T-helper 17 cell (primary cell): ENCODE data around the gene EPN1. TPM values are rescaled to one million over a fixed set of nuclear protein-coding genes. Genes with fewer than 3 reads are reported as not detected.

Source experiments
- ATAC-seq: fragments of 150-1000 bp; cut with Tn5 transposase; 2 replicates; pipeline ENCODE4 v1.10.0; 2021; ENCODE audit warnings: mild to moderate bottlenecking, moderate library complexity
- DNase-seq, 3 donors: peaks; one replicate each; pipeline versions ENCODE4 v3.0.0 to v3.0.0-alpha.2; 2020 to 2021
- H3K9me3 ChIP-seq: one replicate; pipeline ENCODE4 v1.7.0; 2013; ENCODE audit warnings: low read length, mild to moderate bottlenecking; ENCODE audit not compliant: control insufficient read depth, poor library complexity, severe bottlenecking
- H3K27ac Mint-ChIP-seq: one replicate; pipeline ENCODE4 v1.8.0; 2022; ENCODE audit warnings: mild to moderate bottlenecking, moderate library complexity, mixed read lengths
- H3K27me3 Mint-ChIP-seq: one replicate; pipeline ENCODE4 v1.8.0; 2022; ENCODE audit warnings: mixed read lengths
- H3K36me3 Mint-ChIP-seq: one replicate; pipeline ENCODE4 v1.8.0; 2022; ENCODE audit warnings: low read depth, mixed read lengths
- H3K4me1 Mint-ChIP-seq: one replicate; pipeline ENCODE4 v1.8.0; 2022; ENCODE audit warnings: mild to moderate bottlenecking, mixed read lengths
- H3K4me3 Mint-ChIP-seq: one replicate; pipeline ENCODE4 v1.8.0; 2022; ENCODE audit warnings: mild to moderate bottlenecking, moderate library complexity, mixed read lengths
- total RNA-seq, 4 donors: library from RNA in 2 of 4; stranded (reverse) in 2 of 4; gene quantifications; one replicate each; pipeline ENCODE4 v1.2.3 and lab custom pipeline; 2022 to 2026

The EPN1 gene
- total RNA-seq, 2 donors from 2014 or later, result 42.5 to 44.1 TPM

DNA sequence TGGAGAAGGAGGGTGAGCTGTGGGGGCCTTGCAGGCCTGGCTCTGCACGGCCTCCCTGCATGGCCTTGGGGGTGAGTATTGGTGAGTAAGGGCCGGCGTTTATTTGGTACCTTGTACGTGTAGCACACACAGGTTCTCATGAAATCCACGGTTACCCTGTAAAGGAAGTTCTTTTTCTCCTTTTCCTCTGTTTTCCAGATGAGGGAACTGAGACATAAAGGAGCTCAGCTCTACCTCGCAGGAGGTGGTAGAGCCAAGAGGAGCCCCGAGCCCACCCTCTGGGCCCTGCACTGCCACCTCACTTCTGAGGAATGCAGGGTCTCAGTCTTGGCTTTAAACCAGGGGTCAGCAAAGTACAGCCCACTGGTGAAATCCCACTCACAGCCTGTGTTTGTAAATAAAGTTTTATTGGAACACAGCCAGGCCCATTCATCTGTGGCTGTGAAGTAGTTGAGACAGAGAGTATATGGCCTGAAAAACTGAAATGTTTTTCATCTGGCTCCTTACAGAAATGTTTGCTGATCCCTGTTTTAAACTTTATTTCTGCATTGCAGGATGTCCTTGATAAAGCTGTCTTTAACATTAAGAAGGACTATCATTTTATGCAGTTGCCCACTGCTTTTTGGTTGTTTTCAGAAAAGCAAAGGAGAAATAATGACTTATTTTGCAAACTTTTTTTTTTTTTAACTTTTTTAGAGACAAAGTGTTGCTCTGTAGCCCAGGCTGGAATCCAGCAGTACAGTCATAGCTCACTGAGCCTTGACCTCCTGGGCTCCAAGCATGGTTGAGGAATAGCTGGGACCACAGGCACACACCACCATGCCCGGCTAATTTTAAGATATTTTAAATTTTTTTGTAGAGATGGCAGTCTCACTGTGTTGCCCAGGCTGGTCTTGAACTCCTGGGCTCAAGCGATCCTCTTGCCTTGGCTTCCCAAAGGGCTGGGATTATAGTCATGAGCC, 6.4 kb downstream of the EPN1 start:
- no peak for ATAC-seq
- Mint-ChIP-seq H3K36me3 (peaks cover 4% of the 10 kb centered on the region), H3K27me3 (no peaks in the 10 kb centered on the region), H3K4me3 (no peak overlapping the region), H3K4me1 (peaks cover 31% of the 10 kb centered on the region), H3K27ac (no peak overlapping the region)
- DNase-seq, result no peak
- no peaks in the 10 kb centered on the region for H3K9me3 ChIP-seq

GRCh38 chr19:55683449-55684261, 8.6 kb downstream of the EPN1 start:
- peaks cover 18% of the 10 kb centered on the region for H3K4me1 Mint-ChIP-seq
- H3K27ac Mint-ChIP-seq, result peak overlapping the region; percentile 67
- DNase-seq (no peak), ATAC-seq (no peak)
- no peaks in the 10 kb centered on the region for H3K27me3 Mint-ChIP-seq
- H3K36me3 Mint-ChIP-seq, result peaks cover 2% of the 10 kb centered on the region
- H3K9me3 ChIP-seq, result no peaks in the 10 kb centered on the region
- no peak overlapping the region for H3K4me3 Mint-ChIP-seq

GRCh38 chr19:55684946-55685681, 10.1 kb downstream of the EPN1 start:
- no peaks in the 10 kb centered on the region for H3K27me3 Mint-ChIP-seq
- no peak overlapping the region for H3K4me3 Mint-ChIP-seq
- no peak overlapping the region for H3K27ac Mint-ChIP-seq
- ATAC-seq, result no peak
- peaks cover 12% of the 10 kb centered on the region for H3K4me1 Mint-ChIP-seq
- DNase-seq, result no peak
- H3K36me3 Mint-ChIP-seq, result peaks cover 3% of the 10 kb centered on the region
- H3K9me3 ChIP-seq, result no peaks in the 10 kb centered on the region

DNA sequence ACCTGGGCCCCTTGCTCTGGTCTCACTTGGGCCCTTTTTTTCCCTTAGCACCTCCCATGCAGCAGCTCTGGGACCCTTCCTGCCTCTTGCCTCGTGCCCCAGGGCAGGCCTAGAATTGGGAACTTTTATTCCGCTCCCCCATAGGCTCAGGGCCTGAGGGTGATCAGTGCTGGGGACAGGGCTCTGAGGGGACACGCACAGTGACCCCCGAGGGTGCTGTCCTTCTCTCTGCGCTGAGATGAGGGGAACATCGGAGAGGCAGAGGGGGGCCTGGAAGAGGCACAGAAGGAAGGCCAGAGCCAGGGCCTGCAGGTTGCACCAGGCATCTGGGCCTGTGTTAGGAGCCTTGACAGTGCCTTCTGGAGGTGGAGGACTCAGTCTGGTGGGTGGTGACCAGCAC, 10.8 kb downstream of the EPN1 start:
- Mint-ChIP-seq H3K36me3 (peaks cover 3% of the 10 kb centered on the region), H3K27me3 (no peaks in the 10 kb centered on the region), H3K4me3 (no peak overlapping the region), H3K4me1 (peaks cover 7% of the 10 kb centered on the region), H3K27ac (peak overlapping the region; percentile 6)
- DNase-seq (no peak), ATAC-seq (no peak)
- H3K9me3 ChIP-seq, result no peaks in the 10 kb centered on the region

DNA sequence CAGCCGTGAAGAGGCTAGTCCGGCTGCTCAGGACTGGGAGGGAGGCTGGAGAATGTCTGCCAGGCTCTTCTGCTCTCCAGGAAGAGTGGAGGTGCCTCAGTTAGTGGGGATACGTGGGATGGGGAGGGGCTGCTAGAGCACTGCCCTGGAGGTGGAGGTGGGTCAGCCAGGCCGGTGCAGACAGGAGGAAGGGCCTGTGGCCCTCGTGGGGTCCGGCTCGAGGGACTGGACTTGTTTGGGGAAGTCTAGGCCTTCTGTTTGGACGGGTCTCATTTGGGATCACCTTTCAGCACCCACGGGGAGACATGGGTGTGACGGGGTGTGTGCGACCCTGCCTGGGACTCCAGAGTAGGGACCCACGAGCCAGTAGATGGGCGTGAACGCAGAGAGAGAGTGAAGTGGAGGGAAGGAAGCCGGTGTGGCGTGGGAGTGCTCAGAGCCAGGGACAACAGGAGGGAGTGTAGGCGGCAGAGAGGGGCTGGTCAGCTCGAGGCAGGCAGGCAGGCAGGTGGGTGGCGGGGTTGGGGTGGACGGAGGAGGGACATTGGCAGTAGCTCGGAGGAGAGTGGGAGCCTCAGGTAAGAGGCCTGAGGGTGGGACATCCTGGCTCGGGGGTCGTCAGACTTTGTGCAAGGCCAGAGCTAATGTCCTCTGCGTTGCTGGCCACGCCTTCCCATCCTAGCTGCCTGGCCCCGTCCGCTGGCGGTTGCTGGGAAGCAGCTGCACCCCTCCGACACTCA, 11.5 kb downstream of the EPN1 start:
- no peaks in the 10 kb centered on the region for H3K9me3 ChIP-seq
- H3K4me1 Mint-ChIP-seq, result peaks cover 5% of the 10 kb centered on the region
- no peak overlapping the region for H3K4me3 Mint-ChIP-seq
- H3K27ac Mint-ChIP-seq, result peak overlapping the region; percentile 79
- peaks cover 3% of the 10 kb centered on the region for H3K36me3 Mint-ChIP-seq
- DNase-seq (no peak), ATAC-seq (no peak)
- no peaks in the 10 kb centered on the region for H3K27me3 Mint-ChIP-seq

- ATAC-seq, result no peak
- no peak for DNase-seq
- Mint-ChIP-seq H3K27ac (peak overlapping the region; percentile 79), H3K27me3 (no peaks in the 10 kb centered on the region), H3K4me3 (no peak overlapping the region), H3K4me1 (peaks cover 5% of the 10 kb centered on the region), H3K36me3 (peaks cover 3% of the 10 kb centered on the region)
- no peaks in the 10 kb centered on the region for H3K9me3 ChIP-seq
Observed at GRCh38 chr19:55687281-55688201, 12.5 kb downstream of the EPN1 start.

DNA sequence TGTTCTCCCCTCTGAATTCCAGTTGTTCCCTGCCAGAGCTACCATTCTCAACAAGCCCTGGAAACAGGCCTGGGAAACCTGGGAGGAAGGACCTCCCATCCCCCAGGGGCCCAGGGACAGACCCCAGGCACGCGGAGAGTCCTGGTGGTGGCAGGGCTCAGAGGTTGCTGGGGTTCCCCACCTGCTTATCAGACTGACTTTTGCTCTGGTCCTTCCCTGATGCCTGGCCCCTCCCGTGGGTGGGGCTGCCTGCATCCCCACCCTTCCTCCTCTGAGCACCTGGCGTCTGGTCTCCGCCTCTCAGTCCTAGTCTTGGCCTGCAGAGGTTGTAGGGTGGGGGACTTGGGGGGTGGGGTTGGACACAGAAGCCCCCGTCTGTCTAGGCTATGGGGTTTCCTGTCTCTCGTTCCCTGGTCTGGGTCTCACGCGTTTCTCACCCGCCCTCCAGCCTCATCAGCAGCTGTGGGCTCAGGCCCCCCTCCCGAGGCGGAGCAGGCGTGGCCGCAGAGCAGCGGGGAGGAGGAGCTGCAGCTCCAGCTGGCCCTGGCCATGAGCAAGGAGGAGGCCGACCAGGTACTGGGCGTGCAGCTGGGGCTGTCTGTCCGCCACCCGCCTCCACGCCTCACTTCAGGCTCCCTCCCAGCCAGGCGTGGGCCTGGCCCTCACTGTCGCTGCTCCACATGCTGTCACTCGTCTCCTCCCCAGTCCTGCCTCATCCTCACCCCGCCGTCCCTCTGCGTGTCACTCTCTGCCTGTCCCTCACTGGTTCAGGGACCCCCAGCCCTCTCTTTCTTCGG, 13.6 kb downstream of the EPN1 start:
- ATAC-seq (no peak), DNase-seq (no peak)
- H3K4me1 Mint-ChIP-seq, result peaks cover 5% of the 10 kb centered on the region
- H3K4me3 Mint-ChIP-seq, result no peak overlapping the region
- peaks cover 3% of the 10 kb centered on the region for H3K36me3 Mint-ChIP-seq
- H3K27me3 Mint-ChIP-seq, result no peaks in the 10 kb centered on the region
- H3K27ac Mint-ChIP-seq, result no peak overlapping the region
- no peaks in the 10 kb centered on the region for H3K9me3 ChIP-seq

DNA sequence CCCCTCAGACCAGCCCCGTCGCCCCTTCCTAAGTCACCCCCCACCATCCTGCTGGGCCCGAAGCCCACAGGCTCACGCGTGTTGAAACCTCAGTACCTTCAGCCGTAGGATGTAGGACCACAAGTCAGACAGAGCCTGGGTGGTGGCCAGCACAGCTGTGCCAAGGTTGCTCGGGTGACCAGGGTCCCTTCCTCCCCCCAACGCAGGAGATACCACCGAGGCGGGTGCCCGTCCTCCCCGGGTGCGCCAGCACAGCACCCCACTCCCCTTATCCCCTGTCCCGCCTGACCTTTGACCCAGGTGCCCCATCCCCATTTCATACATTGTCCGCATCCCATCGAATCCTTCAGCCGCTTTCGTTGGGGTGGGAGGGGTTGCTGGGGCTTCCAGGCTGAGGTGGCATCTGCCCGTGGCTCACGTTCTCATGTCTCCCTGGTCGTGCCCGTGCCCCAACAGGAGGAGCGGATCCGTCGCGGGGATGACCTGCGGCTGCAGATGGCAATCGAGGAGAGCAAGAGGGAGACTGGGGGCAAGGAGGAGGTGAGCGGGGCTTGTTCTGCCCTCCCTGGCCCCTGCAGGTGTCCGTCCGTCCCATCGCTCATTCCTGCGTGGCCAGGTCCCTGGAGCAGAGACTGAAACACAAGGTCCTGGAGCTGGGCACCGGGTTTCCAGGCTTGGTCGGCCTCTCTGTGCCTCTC, 14.5 kb downstream of the EPN1 start:
- H3K4me1 Mint-ChIP-seq, result peaks cover 5% of the 10 kb centered on the region
- H3K27me3 Mint-ChIP-seq, result no peaks in the 10 kb centered on the region
- no peaks in the 10 kb centered on the region for H3K9me3 ChIP-seq
- DNase-seq, result no peak
- no peak for ATAC-seq
- no peak overlapping the region for H3K4me3 Mint-ChIP-seq
- H3K36me3 Mint-ChIP-seq, result peaks cover 3% of the 10 kb centered on the region
- H3K27ac Mint-ChIP-seq, result no peak overlapping the region

- no peak overlapping the region for H3K27ac Mint-ChIP-seq
- H3K4me3 Mint-ChIP-seq, result no peak overlapping the region
- ATAC-seq, result no peak
- peaks cover 5% of the 10 kb centered on the region for H3K4me1 Mint-ChIP-seq
- no peaks in the 10 kb centered on the region for H3K9me3 ChIP-seq
- H3K27me3 Mint-ChIP-seq, result no peaks in the 10 kb centered on the region
- H3K36me3 Mint-ChIP-seq, result peaks cover 3% of the 10 kb centered on the region
- no peak for DNase-seq
Observed at GRCh38 chr19:55690109-55690768, 15.2 kb downstream of the EPN1 start.

GRCh38 chr19:55690769-55691545, 15.9 kb downstream of the EPN1 start:
- no peak for ATAC-seq
- H3K9me3 ChIP-seq, result no peaks in the 10 kb centered on the region
- Mint-ChIP-seq H3K4me3 (no peak overlapping the region), H3K4me1 (peaks cover 5% of the 10 kb centered on the region), H3K27me3 (no peaks in the 10 kb centered on the region), H3K27ac (no peak overlapping the region), H3K36me3 (peaks cover 3% of the 10 kb centered on the region)
- no peak for DNase-seq
